K562 (cell line): Measurements from ENCODE around the gene CYP2W1. TPM values are rescaled to one million over a fixed set of nuclear protein-coding genes. Genes with fewer than 3 reads are reported as not detected.

ENCODE experiments used
- ATAC-seq: fragments of 200-7000 bp; cut with Tn5 transposase; 3 replicates; pipeline ENCODE4 v1.9.1; 2020; ENCODE audit warnings: moderate library complexity
- BruUV-seq: library from RNA; stranded (reverse); fragments of 400-500 nt; replicated peaks from 2 replicates; lab custom pipeline; 2021; lab: Mats Ljungman, UMichigan
- CTCF ChIA-PET: fragments of 300-600 bp; formaldehyde crosslinking; extraction: SDS; loops from one replicate; lab custom pipeline; 2021; ENCODE audit warnings: low intra/inter-chr PET ratio; lab: Yijun Ruan, JAX
- POLR2A ChIA-PET: fragments of 300-600, 350-650 bp; sonication (Branson Sonifier 250); formaldehyde crosslinking; extraction: SDS; loops from one replicate; lab custom pipeline; 2021; ENCODE audit warnings: antibody characterized with exemption, inconsistent platforms; lab: Yijun Ruan, JAX
- DNase-seq, 4 experiments: peaks; one replicate each; pipeline versions ENCODE4 v3.0.0 to v3.0.0-alpha.2; 2011 to 2018; ENCODE audit warnings: low spot score in 3 of 4, mixed read lengths in 3 of 4; ENCODE audit errors: extremely low read depth in 1 of 4
- FAIRE-seq: peaks from 2 replicates; lab custom pipeline; 2011; peaks lifted over from hg19 to GRCh38; lab: Jason Lieb, UNC
- H2AFZ ChIP-seq: 2 replicates; pipeline ENCODE4 v1.6.0; 2011; ENCODE audit warnings: low read depth, low read length, control low read depth, inconsistent platforms
- H3K27ac ChIP-seq: fragments of 200-600 bp; 3 replicates; pipeline ENCODE4 v1.8.0; 2011; ENCODE audit warnings: low read depth, mild to moderate bottlenecking, control low read depth, inconsistent platforms, low read length, moderate library complexity, mixed read lengths; ENCODE audit errors: extremely low read depth
- H3K27me3 ChIP-seq, 2 experiments: fragments of 300-600 bp in 1 of 2; 2 replicates in 1 of 2; 3 replicates in 1 of 2; pipeline versions ENCODE4 v1.6.0 to v1.8.0; 2011; ENCODE audit warnings: inconsistent platforms in 2 of 2, low read length in 2 of 2, mild to moderate bottlenecking in 1 of 2, mixed read lengths in 1 of 2, moderate library complexity in 1 of 2; ENCODE audit not compliant: control insufficient read depth in 2 of 2, insufficient read depth in 2 of 2
- H3K36me3 ChIP-seq: fragments of 300-600 bp; 3 replicates; pipeline ENCODE4 v1.8.0; 2011; ENCODE audit warnings: mild to moderate bottlenecking, low read length, inconsistent platforms; ENCODE audit not compliant: control insufficient read depth, insufficient read depth
- H3K4me1 ChIP-seq, 2 experiments: fragments of 200-600 bp in 1 of 2; replicated peaks in 1 of 2; 2 replicates in 1 of 2; 3 replicates in 1 of 2; pipeline versions ENCODE4 v1.5.1 to v1.8.0; 2011; ENCODE audit warnings: inconsistent platforms in 2 of 2, low read length in 2 of 2, mild to moderate bottlenecking in 1 of 2, mixed read lengths in 1 of 2, moderate library complexity in 1 of 2; ENCODE audit not compliant: control insufficient read depth in 2 of 2, insufficient read depth in 2 of 2
- H3K4me2 ChIP-seq: 2 replicates; pipeline ENCODE4 v1.6.1; 2011; ENCODE audit warnings: low read length, control low read depth, inconsistent platforms, mixed read lengths; ENCODE audit not compliant: insufficient read depth
- H3K4me3 ChIP-seq: fragments of 200-600 bp; sonication (generic), shearing (Covaris generic); 2 replicates; pipeline ENCODE4 v1.5.1; 2016; ENCODE audit warnings: control low read depth, inconsistent platforms
- H3K79me2 ChIP-seq: fragments of 200-600 bp; 3 replicates; pipeline ENCODE4 v1.8.0; 2011; ENCODE audit warnings: low read length, inconsistent platforms; ENCODE audit not compliant: control insufficient read depth, insufficient read depth
- H3K9ac ChIP-seq, 2 experiments: 2 replicates each; pipeline versions ENCODE4 v1.6.0 to v1.6.1; 2011; ENCODE audit warnings: low read depth in 2 of 2, low read length in 2 of 2, control low read depth in 1 of 2, inconsistent platforms in 1 of 2, mild to moderate bottlenecking in 1 of 2, mixed read lengths in 1 of 2; ENCODE audit not compliant: insufficient read depth in 1 of 2
- H3K9me1 ChIP-seq: one replicate; pipeline ENCODE4 v1.6.0; 2011; ENCODE audit warnings: inconsistent platforms, mild to moderate bottlenecking, low read length, moderate library complexity; ENCODE audit not compliant: control insufficient read depth, insufficient read depth
- H3K9me3 ChIP-seq: replicated peaks from 2 replicates; pipeline ENCODE4 v1.5.1; 2011; ENCODE audit warnings: low read depth, low read length, inconsistent platforms; ENCODE audit not compliant: control insufficient read depth, insufficient read depth
- H4K20me1 ChIP-seq: replicated peaks from 2 replicates; pipeline ENCODE4 v1.6.1; 2011; ENCODE audit warnings: low read length, inconsistent platforms, mixed read lengths; ENCODE audit not compliant: control insufficient read depth, insufficient read depth
- ASH1L ChIP-seq: fragments of 450-650 bp; IDR thresholded peaks from 2 replicates; pipeline ENCODE4 v1.6.1; 2018; ENCODE audit warnings: borderline replicate concordance, mild to moderate bottlenecking, low read depth; ENCODE audit not compliant: partially characterized antibody
- POLR2G ChIP-seq: fragments of 200-400 bp; formaldehyde crosslinking; IDR thresholded peaks from 2 replicates; pipeline ENCODE4 v1.6.1; 2017; ENCODE audit warnings: low read depth, mild to moderate bottlenecking, antibody characterized with exemption, low read length, moderate library complexity
- ZBTB33 ChIP-seq: sonication (generic); formaldehyde crosslinking; IDR thresholded peaks from 2 replicates; pipeline ENCODE4 v1.8.1; 2023; ENCODE audit warnings: mild to moderate bottlenecking, missing genetic modification reagents
- WGBS: fragments of 100-300 bp; shearing (Covaris generic); methylation state at CpG from one replicate; pipeline ENCODE4 v1.1.6; 2016; ENCODE audit warnings: low coverage, mixed read lengths; ENCODE audit not compliant: insufficient coverage; ENCODE audit errors: missing lambda C conversion rate; 5-methylcytosine and 5-hydroxymethylcytosine counted together
- in situ Hi-C: fragments of 300-500 bp; cut with MboI; formaldehyde crosslinking; loops from 4 replicates; pipeline ENCODE4 v1.15.0; 2018; ENCODE audit warnings: inconsistent platforms, mixed read lengths
- intact Hi-C: fragments of 100-400 bp; cut with micrococcal nuclease; formaldehyde crosslinking; loops from 2 replicates; pipeline ENCODE4 v1.14.2; 2022
- polyA plus RNA-seq, 8 experiments: library from polyadenylated mRNA; depleted of rRNA in 4 of 8; stranded (reverse) in 5 of 8; unstranded in 3 of 8; fragments of >200 nt; fragmentation: Nextera tagmentation in 2 of 8; fragmentation: Illumina TruSeq in 1 of 8; extraction: Ambion mirVana in 2 of 8; extraction: Trizol in 1 of 8; gene quantifications; 2 replicates each; pipeline versions ENCODE4 v1.2.1 to v1.2.3, GENCODE V29; 2011 to 2014; ENCODE audit warnings: inconsistent platforms in 1 of 8, missing spikeins in 1 of 8
- total RNA-seq, 7 experiments: library from RNA; depleted of rRNA in 6 of 7; stranded (reverse); fragments of >200 nt in 6 of 7; fragmentation: Illumina TruSeq in 2 of 7; extraction: Trizol in 2 of 7; gene quantifications; 2 replicates each; pipeline versions ENCODE4 v1.2.1 to v1.2.3, GENCODE V29; 2011 to 2021; ENCODE audit warnings: low replicate concordance in 1 of 7

The CYP2W1 gene
- total and polyA plus RNA-seq, 9 of the 15 experiments (the other 6 are each of a cell fraction or from before 2014, with no cell fraction given), result not detected

GRCh38 chr7:1016577-1017531 is 33.9 kb downstream of the CYP2W1 start:
- Histone ChIP-seq H4K20me1 (peaks cover 7% of the 10 kb centered on the region), H3K9ac (peak overlapping the region in 1 of 2 experiments; percentile 17; a peak in 1 of 4 replicates), H3K27me3 (no peaks in the 10 kb centered on the region), H3K9me3 (peaks cover 7% of the 10 kb centered on the region), H3K79me2 (peaks cover 29% of the 10 kb centered on the region; the same call in 2 of the 3 replicates), H3K36me3 (peaks cover 24% of the 10 kb centered on the region; the same call in 2 of the 3 replicates), H3K4me1 (peaks cover 0 to 75% of the 10 kb centered on the region in 2 experiments; a peak in 2 of 5 replicates), H3K4me3 (no peak overlapping the region), H2AFZ (no peak overlapping the region), H3K4me2 (no peak overlapping the region), H3K27ac (no peak overlapping the region), H3K9me1 (no peaks in the 10 kb centered on the region)
- FAIRE-seq, result no peak
- no peak for ATAC-seq
- TF ChIP-seq POLR2G (peak; percentile 63), ASH1L (no peak), ZBTB33 (CRISPR knock-in tag) (peak; percentile 87)
- intact Hi-C loops (no loop called here), in situ Hi-C loops (no loop called here)
- DNase-seq, result no peak
- 92% methylated on average over 19 of the region's 51 CpGs for WGBS
- CTCF ChIA-PET, result no interaction called here
- POLR2A ChIA-PET, result no interaction called here
- no TSS peak for BruUV-seq
